ENCODE measurements around the gene BUD31.

GRCh38 chr7:99420986-99421385 is 12.2 kb downstream of the BUD31 start:
- no peak for TF ChIP-seq POLR2A (IDR thresholded peaks at IDR 0.05)
- TF ChIP-seq CTCF (IDR thresholded peaks at IDR 0.05), result no peak

All from transverse colon (tissue), 3 donors.